Ramos (cell line): ENCODE results near the gene CENPP.

ENCODE experiments used
- in situ Hi-C: fragments of 300-500 bp; cut with MboI; formaldehyde crosslinking; loops from one replicate; pipeline ENCODE4 v1.14.3; 2022; ENCODE audit warnings: low sequenced_read_pairs; ENCODE audit not compliant: unreplicated experiment

The CENPP gene

GRCh38 chr9:92658176-92658575, 332.4 kb downstream of the CENPP start:
- in situ Hi-C loops, result loop anchor here (25.0 kb wide), 1 partner anchor 96 kb away; no protein-coding TSS in a partner anchor

- in situ Hi-C loops, result loop anchor here (25.0 kb wide), 1 partner anchor 96 kb away; no protein-coding TSS in a partner anchor
These were observed 332.9 kb downstream of the CENPP start for GRCh38 chr9:92658611-92659010.

GRCh38 chr9:92659601-92660000, 333.8 kb downstream of the CENPP start:
- in situ Hi-C loops, result loop anchor here (25.0 kb wide), 1 partner anchor 97 kb away; no protein-coding TSS in a partner anchor

- in situ Hi-C loops, result loop anchor here (25.0 kb wide), 1 partner anchor 98 kb away; no protein-coding TSS in a partner anchor
These were observed 334.5 kb downstream of the CENPP start for GRCh38 chr9:92660266-92660665.

GRCh38 chr9:92661127-92661526, 335.4 kb downstream of the CENPP start:
- in situ Hi-C loops, result loop anchor here (25.0 kb wide), 1 partner anchor 99 kb away; no protein-coding TSS in a partner anchor

GRCh38 chr9:92661743-92662142, 336.0 kb downstream of the CENPP start:
- in situ Hi-C loops, result loop anchor here (25.0 kb wide), 1 partner anchor 99 kb away; no protein-coding TSS in a partner anchor

- in situ Hi-C loops, result loop anchor here (25.0 kb wide), 1 partner anchor 101 kb away; no protein-coding TSS in a partner anchor
These were observed 337.4 kb downstream of the CENPP start for GRCh38 chr9:92663126-92663525.

GRCh38 chr9:92663951-92664350, 338.2 kb downstream of the CENPP start:
- in situ Hi-C loops, result loop anchor here (25.0 kb wide), 1 partner anchor 102 kb away; no protein-coding TSS in a partner anchor

GRCh38 chr9:92664394-92665152, 338.8 kb downstream of the CENPP start:
- in situ Hi-C loops, result loop anchor here (25.0 kb wide), 1 partner anchor 102 kb away; no protein-coding TSS in a partner anchor

GRCh38 chr9:92665836-92666235, 340.1 kb downstream of the CENPP start:
- in situ Hi-C loops, result loop anchor here (25.0 kb wide), 1 partner anchor 104 kb away; no protein-coding TSS in a partner anchor

- in situ Hi-C loops, result loop anchor here (25.0 kb wide), 1 partner anchor 104 kb away; no protein-coding TSS in a partner anchor
These were observed 340.5 kb downstream of the CENPP start for GRCh38 chr9:92666236-92666635.

- in situ Hi-C loops, result loop anchor here (25.0 kb wide), 1 partner anchor 105 kb away; no protein-coding TSS in a partner anchor
These were observed 341.3 kb downstream of the CENPP start for GRCh38 chr9:92666912-92667532.

GRCh38 chr9:92668746-92669526, 343.2 kb downstream of the CENPP start:
- in situ Hi-C loops, result loop anchor here (25.0 kb wide), 1 partner anchor 107 kb away; no protein-coding TSS in a partner anchor

GRCh38 chr9:92669527-92669889, 343.8 kb downstream of the CENPP start:
- in situ Hi-C loops, result loop anchor here (25.0 kb wide), 1 partner anchor 107 kb away; no protein-coding TSS in a partner anchor
